Ovary (tissue), 9 donors: ENCODE measurements around the gene ARHGAP10. TPM values are rescaled to one million over a fixed set of nuclear protein-coding genes. Genes with fewer than 3 reads are reported as not detected.
A peak's percentile ranks its signal among the peaks of the same experiment; 100 is the strongest.

ENCODE experiments used
- DNase-seq, 5 donors: peaks; one replicate each; pipeline ENCODE4 v3.0.0-alpha.2; 2019 to 2020
- H3K27ac ChIP-seq, 2 donors: fragments of 200-600 bp; one replicate each; pipeline versions ENCODE4 v1.5.1 to v1.8.0; 2019 to 2022
- H3K27me3 ChIP-seq: fragments of 200-600 bp; one replicate; pipeline ENCODE4 v1.8.0; 2022
- H3K36me3 ChIP-seq: fragments of 200-600 bp; sonication (generic); one replicate; pipeline ENCODE4 v1.5.1; 2019
- H3K4me1 ChIP-seq: one replicate; pipeline ENCODE4 v1.8.1; 2013; ENCODE audit warnings: mild to moderate bottlenecking, moderate library complexity; ENCODE audit not compliant: insufficient read depth
- H3K4me3 ChIP-seq: fragments of 200-600 bp; sonication (generic); one replicate; pipeline ENCODE4 v1.5.1; 2017
- H3K9me3 ChIP-seq, 2 donors: fragments of 200-600 bp in 1 of 2; sonication (generic) in 1 of 2; one replicate each; pipeline versions ENCODE4 v1.5.1 to v1.8.1; 2013 to 2019; ENCODE audit warnings: mild to moderate bottlenecking in 1 of 2, moderate library complexity in 1 of 2
- CTCF ChIP-seq, 3 donors: fragments of 450-650 bp in 2 of 3; fragments of 200-600 bp in 1 of 3; IDR thresholded peaks; one replicate each; pipeline versions ENCODE4 v1.5.1 to v1.8.0; 2016 to 2022; ENCODE audit warnings: antibody characterized with exemption in 3 of 3, mild to moderate bottlenecking in 1 of 3
- EP300 ChIP-seq: sonication (generic); formaldehyde crosslinking; IDR thresholded peaks from one replicate; pipeline ENCODE4 v1.6.1; 2017; ENCODE audit warnings: antibody characterized with exemption
- POLR2A ChIP-seq: fragments of 450-650 bp; IDR thresholded peaks from one replicate; pipeline ENCODE4 v1.6.1; 2017; ENCODE audit warnings: antibody characterized with exemption, mild to moderate bottlenecking, moderate library complexity
- WGBS, 3 donors: extraction: QIAGEN DNeasy Blood & Tissue Kit in 1 of 3; methylation state at CpG; one replicate each; pipeline versions ENCODE4 v1.1.5 to v1.1.7; 2013 to 2017; 5-methylcytosine and 5-hydroxymethylcytosine counted together
- intact Hi-C, 4 donors: fragments of 100-400 bp; cut with DNase I; formaldehyde crosslinking; loops; one replicate each; pipeline versions ENCODE4 v1.11.0 to v1.15.1; 2022 to 2023
- polyA plus RNA-seq, 2 donors: library from polyadenylated mRNA; stranded (reverse); fragments of 200-250 nt in 1 of 2; fragments of 350-450 nt in 1 of 2; fragmentation: Illumina TruSeq in 1 of 2; extraction: RNeasy Lipid Tissue Mini Kit (QIAGEN cat#74804) in 1 of 2; gene quantifications; one replicate each; pipeline ENCODE4 v1.2.3, GENCODE V29; 2013 to 2014
- total RNA-seq, 7 donors: library from RNA; depleted of rRNA in 2 of 7; stranded (reverse); fragments of >200 nt in 2 of 7; fragmentation: NEBNext Ultra II Directional in 3 of 7; extraction: Animal tissue kit (Norgen Biotek cat#: 25700) in 3 of 7; gene quantifications; one replicate each; pipeline versions ENCODE4 v1.1.0 to v1.2.4, GENCODE V29; 2016 to 2023
- donor health status: DM: no; HTN: no; CAD: no; lungs with moderate emphysema.
- donor health status: DM: no; HTN: no; CAD: no.
- donor health status: Bipolar disorder and iron deficiency.
- donor health status: DM: yes; HTN: yes; CAD: no.
- donor health status: DM: no; HTN: no; CAD: no.
- donor health status: DM: yes; HTN: yes; CAD: no.

ARHGAP10 gene
- total and polyA plus RNA-seq, 9 donors: 37.1 to 76.7 (median 63.8) TPM

GRCh38 chr4:147727476-147728028 is 4.3 kb upstream of the ARHGAP10 start:
- DNase-seq: no peak
- H3K27ac ChIP-seq: no peak overlapping the region
- H3K4me3 ChIP-seq: no peak overlapping the region
- intact Hi-C loops: no loop called here
- TF ChIP-seq EP300 (no peak), POLR2A (no peak), CTCF (IDR thresholded peaks at IDR 0.05) (no peak)
- 98 to 100% (median 98%) methylated on average over 2 of the region's 2 CpGs for WGBS, 3 donors
- H3K4me1 ChIP-seq: no peaks in the 10 kb centered on the region
- no peaks in the 10 kb centered on the region for H3K27me3 ChIP-seq
- no peaks in the 10 kb centered on the region for H3K9me3 ChIP-seq
- H3K36me3 ChIP-seq: no peaks in the 10 kb centered on the region

- no peak for DNase-seq
- Histone ChIP-seq H3K27ac (no peak overlapping the region), H3K9me3 (no peaks in the 10 kb centered on the region), H3K27me3 (no peaks in the 10 kb centered on the region), H3K4me3 (no peak overlapping the region), H3K4me1 (peaks cover under 1% of the 10 kb centered on the region), H3K36me3 (no peaks in the 10 kb centered on the region)
- TF ChIP-seq EP300 (no peak), CTCF (IDR thresholded peaks at IDR 0.05) (peak in 1 of 3 donors; percentile 35), POLR2A (no peak)
- intact Hi-C loops: loop anchor here in 2 of 4 donors (2.0 to 10.0 kb wide), 4 partner anchors 84 to 712 kb away; partner anchors contain the start of gene NR3C2 (in 1 of the 2)
- WGBS, 3 donors: 36 to 49% (median 43%) methylated on average over 4 of the region's 4 CpGs
These were observed 1.6 kb upstream of the ARHGAP10 start for GRCh38 chr4:147730333-147730732.

- TF ChIP-seq POLR2A (no peak), EP300 (no peak), CTCF (IDR thresholded peaks at IDR 0.05) (no peak)
- Histone ChIP-seq H3K9me3 (no peaks in the 10 kb centered on the region), H3K27ac (peak overlapping the region; percentile 95 to 97), H3K4me1 (peaks cover 13% of the 10 kb centered on the region), H3K27me3 (no peaks in the 10 kb centered on the region), H3K36me3 (no peaks in the 10 kb centered on the region), H3K4me3 (peak overlapping the region; percentile 72)
- intact Hi-C loops: loop anchor here in 2 of 4 donors (5.0 to 10.0 kb wide), 3 partner anchors 82 to 125 kb away; no protein-coding TSS in a partner anchor
- peak; percentile 72 to 81 (median 72) for DNase-seq
- WGBS, 3 donors: 0 to 1% (median 0%) methylated on average over 27 to 38 of the region's 38 CpGs
These were observed 789 bp downstream of the ARHGAP10 start for GRCh38 chr4:147732518-147733235.

GRCh38 chr4:147733716-147734344 is 1.9 kb downstream of the ARHGAP10 start:
- WGBS, 3 donors: 34 to 39% (median 35%) methylated on average over 5 of the region's 5 CpGs
- H3K27ac ChIP-seq: peak overlapping the region; percentile 95 to 97

More at GRCh38 chr4:147733716-147734344, 1.9 kb downstream of the ARHGAP10 start:
- H3K36me3 ChIP-seq: no peaks in the 10 kb centered on the region
- peak in 2 of 5 donors; percentile 31 to 32 for DNase-seq
- H3K4me3 ChIP-seq: peak overlapping the region; percentile 72
- TF ChIP-seq CTCF (IDR thresholded peaks at IDR 0.05) (no peak), EP300 (no peak), POLR2A (no peak)
- no peaks in the 10 kb centered on the region for H3K27me3 ChIP-seq
- intact Hi-C loops: loop anchor here in 2 of 4 donors (5.0 to 10.0 kb wide), 3 partner anchors 81 to 123 kb away; no protein-coding TSS in a partner anchor
- peaks cover 15% of the 10 kb centered on the region for H3K4me1 ChIP-seq
- no peaks in the 10 kb centered on the region for H3K9me3 ChIP-seq
